PC-3 (cell line): ENCODE measurements around the gene RBM15. TPM values are rescaled to one million over a fixed set of nuclear protein-coding genes. Genes with fewer than 3 reads are reported as not detected.

Source experiments
- ATAC-seq: fragments of 200-7000 bp; cut with Tn5 transposase; 2 replicates; pipeline ENCODE4 v1.9.1; 2020; ENCODE audit warnings: mild to moderate bottlenecking, moderate library complexity
- BruUV-seq: library from RNA; stranded (reverse); fragments of 400-500 nt; replicated peaks from 2 replicates; lab custom pipeline; 2021; lab: Mats Ljungman, UMichigan
- CTCF ChIA-PET: fragments of 300-600 bp; sonication (Branson Sonifier 250); formaldehyde crosslinking; loops from one replicate; lab custom pipeline; 2022; ENCODE audit warnings: antibody characterized with exemption; lab: Charles Lee
- POLR2A ChIA-PET: fragments of 300-600 bp; sonication (Branson Sonifier 250); formaldehyde crosslinking; loops from one replicate; lab custom pipeline; 2022; ENCODE audit warnings: antibody characterized with exemption; ENCODE audit not compliant: unreplicated experiment; lab: Charles Lee
- DNase-seq: peaks from one replicate; pipeline ENCODE4 v3.0.0-alpha.2; 2015
- H2AFZ ChIP-seq: fragments of 300-600 bp; sonication (generic); 2 replicates; pipeline ENCODE4 v1.6.0; 2016; ENCODE audit warnings: antibody characterized with exemption, low read length
- H3F3A ChIP-seq: fragments of 300-600 bp; sonication (generic); one replicate; pipeline ENCODE4 v1.6.0; 2017; ENCODE audit warnings: antibody characterized with exemption, low read length, control low read depth, mild to moderate bottlenecking; ENCODE audit not compliant: unreplicated experiment
- H3K27ac ChIP-seq: fragments of 300-600 bp; sonication (generic); 2 replicates; pipeline ENCODE4 v1.5.1; 2016; ENCODE audit warnings: mild to moderate bottlenecking, low read length
- H3K27me3 ChIP-seq: fragments of 300-600 bp; sonication (generic); 2 replicates; pipeline ENCODE4 v1.6.1; 2016; ENCODE audit warnings: low read length, mixed read lengths
- H3K36me3 ChIP-seq: fragments of 300-600 bp; sonication (generic); 2 replicates; pipeline ENCODE4 v1.6.1; 2016; ENCODE audit warnings: low read depth, mixed run types, low read length, mixed read lengths
- H3K4me1 ChIP-seq: fragments of 300-600 bp; sonication (generic); 2 replicates; pipeline ENCODE4 v1.5.1; 2016; ENCODE audit warnings: low read length; ENCODE audit not compliant: insufficient read depth
- H3K4me2 ChIP-seq: fragments of 300-600 bp; sonication (generic); 2 replicates; pipeline ENCODE4 v1.6.0; 2016; ENCODE audit warnings: low read length
- H3K4me3 ChIP-seq: fragments of 300-600 bp; sonication (generic); 2 replicates; pipeline ENCODE4 v1.5.1; 2016; ENCODE audit warnings: mild to moderate bottlenecking, low read length, mixed read lengths
- H3K79me2 ChIP-seq: fragments of 300-600 bp; sonication (generic); 2 replicates; pipeline ENCODE4 v1.6.1; 2017; ENCODE audit warnings: low read length, mixed read lengths
- H3K9ac ChIP-seq: fragments of 300-600 bp; sonication (generic); 2 replicates; pipeline ENCODE4 v1.6.0; 2016; ENCODE audit warnings: mild to moderate bottlenecking, low read length
- H3K9me2 ChIP-seq: fragments of 300-600 bp; sonication (generic); replicated peaks from 2 replicates; pipeline ENCODE4 v1.6.1; 2016; ENCODE audit warnings: mixed run types, low read length, mixed read lengths
- H3K9me3 ChIP-seq: fragments of 300-600 bp; sonication (generic); 2 replicates; pipeline ENCODE4 v1.6.1; 2016; ENCODE audit warnings: low read length, mixed read lengths
- H4K20me1 ChIP-seq: fragments of 300-600 bp; sonication (generic); 2 replicates; pipeline ENCODE4 v1.6.1; 2016; ENCODE audit warnings: low read length, mixed read lengths
- EZH2 ChIP-seq: fragments of 300-600 bp; sonication (generic); IDR thresholded peaks from one replicate; pipeline ENCODE4 v1.6.1; 2017; ENCODE audit warnings: antibody characterized with exemption, mild to moderate bottlenecking, low read length; ENCODE audit not compliant: unreplicated experiment
- EZH2phosphoT487 ChIP-seq: fragments of 300-600 bp; sonication (generic); IDR thresholded peaks from 2 replicates; pipeline ENCODE4 v1.6.1; 2018; ENCODE audit warnings: mild to moderate bottlenecking, antibody characterized with exemption, low read length, borderline replicate concordance
- intact Hi-C: fragments of 100-400 bp; cut with micrococcal nuclease; formaldehyde crosslinking; loops from 2 replicates; pipeline ENCODE4 v1.9.0; 2023
- total RNA-seq: library from RNA; depleted of rRNA; stranded (reverse); fragments of >200 nt; gene quantifications from 2 replicates; pipeline ENCODE4 v1.2.3, GENCODE V29; 2014
- TF ChIP-seq, protein P1 (sequence below): fragments of 300-600 bp; sonication (generic); conservative IDR thresholded peaks from 2 replicates; pipeline ENCODE4 v1.5.1; 2017; ENCODE audit warnings: antibody characterized with exemption, low read depth, mild to moderate bottlenecking, low read length

The RBM15 gene
- total RNA-seq, 1 experiment from 2014 or later: 41.3 TPM

DNA sequence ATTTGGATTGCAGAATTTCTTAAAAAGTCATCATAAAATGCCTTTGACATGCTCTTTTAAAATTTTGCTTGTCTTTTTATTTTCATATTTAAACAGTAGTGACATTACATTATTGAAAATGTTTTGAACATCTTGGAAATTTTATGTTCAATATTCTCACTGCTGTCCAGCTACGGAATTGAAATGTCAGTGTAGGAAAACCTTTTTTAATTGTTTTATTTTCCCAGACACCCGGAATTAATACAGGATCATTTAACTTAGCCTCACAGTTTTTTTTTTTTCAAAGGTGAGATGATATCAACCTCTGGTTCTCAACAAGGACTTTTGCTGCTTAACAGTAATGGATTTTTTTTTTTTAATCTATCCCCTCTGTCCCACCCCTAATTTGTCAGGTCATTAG, 4.1 kb downstream of the RBM15 start:
- Histone ChIP-seq H3K9me2 (no peaks in the 10 kb centered on the region), H3K9ac (peak overlapping the region; percentile 97; the same call in 1 of the 2 replicates), H4K20me1 (peaks cover 74% of the 10 kb centered on the region), H3K4me2 (peak overlapping the region; percentile 98), H3F3A (no peaks in the 10 kb centered on the region), H3K9me3 (no peaks in the 10 kb centered on the region), H3K27ac (no peak overlapping the region), H2AFZ (no peak overlapping the region), H3K4me3 (peak overlapping the region; percentile 92), H3K4me1 (peaks cover 53% of the 10 kb centered on the region), H3K27me3 (no peaks in the 10 kb centered on the region), H3K36me3 (peaks cover 59% of the 10 kb centered on the region; the same call in 1 of the 2 replicates), H3K79me2 (peaks cover 90% of the 10 kb centered on the region)
- CTCF ChIA-PET: no interaction called here
- intact Hi-C loops: no loop called here
- POLR2A ChIA-PET: no interaction called here
- no peak for DNase-seq
- BruUV-seq: no TSS peak
- TF ChIP-seq EZH2phosphoT487 (no peak), EZH2 (no peak)
- TF ChIP-seq, protein P1, sequence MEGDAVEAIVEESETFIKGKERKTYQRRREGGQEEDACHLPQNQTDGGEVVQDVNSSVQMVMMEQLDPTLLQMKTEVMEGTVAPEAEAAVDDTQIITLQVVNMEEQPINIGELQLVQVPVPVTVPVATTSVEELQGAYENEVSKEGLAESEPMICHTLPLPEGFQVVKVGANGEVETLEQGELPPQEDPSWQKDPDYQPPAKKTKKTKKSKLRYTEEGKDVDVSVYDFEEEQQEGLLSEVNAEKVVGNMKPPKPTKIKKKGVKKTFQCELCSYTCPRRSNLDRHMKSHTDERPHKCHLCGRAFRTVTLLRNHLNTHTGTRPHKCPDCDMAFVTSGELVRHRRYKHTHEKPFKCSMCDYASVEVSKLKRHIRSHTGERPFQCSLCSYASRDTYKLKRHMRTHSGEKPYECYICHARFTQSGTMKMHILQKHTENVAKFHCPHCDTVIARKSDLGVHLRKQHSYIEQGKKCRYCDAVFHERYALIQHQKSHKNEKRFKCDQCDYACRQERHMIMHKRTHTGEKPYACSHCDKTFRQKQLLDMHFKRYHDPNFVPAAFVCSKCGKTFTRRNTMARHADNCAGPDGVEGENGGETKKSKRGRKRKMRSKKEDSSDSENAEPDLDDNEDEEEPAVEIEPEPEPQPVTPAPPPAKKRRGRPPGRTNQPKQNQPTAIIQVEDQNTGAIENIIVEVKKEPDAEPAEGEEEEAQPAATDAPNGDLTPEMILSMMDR: no peak
- no peak for ATAC-seq

DNA sequence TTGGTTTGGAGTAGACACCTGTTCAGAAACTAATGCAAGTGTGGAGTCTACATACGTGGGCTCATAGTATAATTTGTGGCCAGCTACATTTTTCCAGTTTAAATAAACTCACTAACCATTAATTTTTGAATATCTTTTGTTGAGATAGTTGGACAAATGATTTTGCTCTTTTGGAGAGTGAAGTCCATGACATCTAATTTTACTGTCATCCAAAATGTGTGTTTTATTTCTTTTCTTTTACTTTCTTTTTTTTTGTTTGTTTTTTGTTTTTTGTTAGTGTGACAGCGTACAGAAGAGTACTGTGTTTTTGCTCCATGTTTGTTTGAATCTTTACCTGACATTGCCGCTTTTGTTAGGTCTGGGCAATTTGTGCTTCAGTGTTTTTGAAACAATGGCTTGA, 5.0 kb downstream of the RBM15 start:
- Histone ChIP-seq H3K4me2 (peak overlapping the region; percentile 98), H3K9me2 (no peaks in the 10 kb centered on the region), H3K27ac (no peak overlapping the region), H3K4me3 (peak overlapping the region; percentile 92), H3F3A (no peaks in the 10 kb centered on the region), H3K9me3 (no peaks in the 10 kb centered on the region), H2AFZ (no peak overlapping the region), H3K27me3 (no peaks in the 10 kb centered on the region), H3K36me3 (peaks cover 64% of the 10 kb centered on the region; the same call in 1 of the 2 replicates), H3K79me2 (peaks cover 99% of the 10 kb centered on the region), H4K20me1 (peaks cover 74% of the 10 kb centered on the region), H3K9ac (peak overlapping the region; percentile 1; the same call in 1 of the 2 replicates), H3K4me1 (peaks cover 62% of the 10 kb centered on the region)
- intact Hi-C loops: no loop called here
- POLR2A ChIA-PET: no interaction called here
- BruUV-seq: no TSS peak
- no peak for TF ChIP-seq EZH2phosphoT487
- no peak for TF ChIP-seq EZH2
- TF ChIP-seq, protein P1: no peak
- DNase-seq (no peak), ATAC-seq (no peak)
- CTCF ChIA-PET: no interaction called here

DNA sequence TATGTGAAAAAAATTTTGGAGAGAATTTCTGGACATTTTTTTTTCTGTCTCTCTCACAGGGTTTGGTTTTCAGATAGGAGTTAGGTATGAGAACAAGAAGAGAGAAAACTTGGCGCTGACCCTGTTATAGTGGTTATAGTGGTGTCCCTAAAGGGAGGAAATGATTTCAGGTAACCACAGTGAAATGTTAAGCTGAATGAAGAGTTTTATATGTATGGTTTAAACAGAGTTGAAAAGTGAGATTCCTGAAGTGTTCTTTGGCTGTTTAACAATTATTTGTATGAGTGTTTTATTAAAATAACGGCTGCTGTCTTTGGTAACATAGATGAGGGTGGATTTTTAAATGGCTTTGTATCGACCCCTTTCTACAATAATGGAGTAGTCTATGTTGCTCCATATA, 6.3 kb downstream of the RBM15 start:
- H3K4me2 ChIP-seq: peak overlapping the region; percentile 98
- DNase-seq: no peak
- no peak overlapping the region for H2AFZ ChIP-seq
- no peak overlapping the region for H3K9ac ChIP-seq
- H3K9me2 ChIP-seq: no peaks in the 10 kb centered on the region
- peaks cover 70% of the 10 kb centered on the region for H3K4me1 ChIP-seq
- H3K27me3 ChIP-seq: no peaks in the 10 kb centered on the region
- H3K4me3 ChIP-seq: peak overlapping the region; percentile 92; the same call in 1 of the 2 replicates
- ChIA-PET CTCF (no interaction called here), POLR2A (no interaction called here)
- peaks cover 68% of the 10 kb centered on the region; the same call in 1 of the 2 replicates for H3K36me3 ChIP-seq
- H3K9me3 ChIP-seq: no peaks in the 10 kb centered on the region
- no peak for ATAC-seq
- no TSS peak for BruUV-seq
- TF ChIP-seq EZH2phosphoT487 (no peak), EZH2 (no peak)
- TF ChIP-seq, protein P1: no peak
- H3K79me2 ChIP-seq: peaks cover 100% of the 10 kb centered on the region
- intact Hi-C loops: no loop called here
- no peaks in the 10 kb centered on the region for H3F3A ChIP-seq
- no peak overlapping the region for H3K27ac ChIP-seq
- H4K20me1 ChIP-seq: peaks cover 80% of the 10 kb centered on the region
